NCI-H1930 (cell line): ENCODE results near the gene CSNK2A2.

Source experiments
- DNase-seq, 2 experiments: peaks; one replicate each; lab custom pipeline; 2025; lab: John Stamatoyannopoulos, UW

CSNK2A2 gene

DNA sequence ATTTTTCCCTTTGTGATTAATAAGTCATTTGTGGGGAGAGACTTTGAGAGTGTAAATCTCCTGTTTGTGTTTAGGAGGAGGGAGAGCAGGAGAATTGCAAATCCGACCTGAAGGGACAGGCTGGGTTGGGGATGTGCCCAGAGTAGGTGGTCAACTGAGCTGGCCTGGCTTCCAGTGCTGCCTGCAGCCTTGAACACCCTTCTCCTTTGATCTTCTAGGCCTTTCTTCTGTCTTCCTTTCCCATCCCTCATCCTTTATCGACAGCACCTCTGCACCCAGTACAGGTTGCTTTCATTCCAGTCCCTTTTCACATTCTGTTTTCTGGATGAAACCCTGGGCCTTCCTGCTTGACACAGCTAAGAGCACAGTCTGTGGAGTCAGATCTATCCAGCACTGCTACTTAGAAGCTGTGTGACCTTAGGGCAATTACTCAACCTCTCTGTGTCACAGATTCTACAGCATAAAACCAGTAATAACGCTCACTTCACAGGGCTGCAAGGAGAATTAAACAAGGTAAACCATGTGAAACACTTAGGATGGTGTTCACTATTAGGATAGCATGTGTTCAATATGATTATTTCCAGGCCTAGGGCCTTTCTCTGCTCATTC is 1.0 kb upstream of the CSNK2A2 start:
- no peak for DNase-seq

DNA sequence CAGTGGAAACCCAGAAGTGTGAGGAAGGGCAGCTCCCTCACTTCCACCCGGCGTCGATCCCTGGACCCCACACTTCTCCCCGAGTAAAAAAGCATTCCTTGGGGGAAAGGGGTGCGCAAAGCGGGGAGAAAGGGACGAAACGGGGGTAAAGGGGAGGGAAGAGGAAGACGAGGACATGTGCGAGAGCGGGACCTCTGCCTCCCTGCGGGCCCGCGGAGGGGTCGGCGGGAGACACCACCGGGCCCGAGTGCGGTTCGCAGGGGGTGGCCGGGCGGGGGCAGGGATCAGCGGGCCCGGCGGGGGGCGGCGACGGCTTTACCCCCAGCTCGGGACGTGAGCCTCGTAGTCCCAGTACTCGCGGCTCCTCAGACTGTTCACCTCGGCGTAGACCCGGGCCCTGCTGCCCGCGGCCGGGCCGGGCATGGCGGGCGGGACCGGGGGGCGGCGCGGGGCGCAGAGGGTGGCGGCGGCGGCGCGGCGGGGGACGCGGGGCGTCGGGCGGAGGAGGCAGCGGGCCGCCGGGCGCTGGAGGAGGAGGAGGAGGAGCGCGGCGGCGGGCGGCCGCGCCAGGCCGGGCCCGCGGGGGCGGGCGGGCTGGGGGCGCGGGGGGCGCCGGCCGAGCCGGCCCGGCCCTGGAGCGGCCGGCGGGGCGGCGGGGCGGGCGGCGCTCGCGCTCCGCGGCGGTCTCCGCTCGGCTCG is 443 bp downstream of the CSNK2A2 start:
- DNase-seq = no peak

DNA sequence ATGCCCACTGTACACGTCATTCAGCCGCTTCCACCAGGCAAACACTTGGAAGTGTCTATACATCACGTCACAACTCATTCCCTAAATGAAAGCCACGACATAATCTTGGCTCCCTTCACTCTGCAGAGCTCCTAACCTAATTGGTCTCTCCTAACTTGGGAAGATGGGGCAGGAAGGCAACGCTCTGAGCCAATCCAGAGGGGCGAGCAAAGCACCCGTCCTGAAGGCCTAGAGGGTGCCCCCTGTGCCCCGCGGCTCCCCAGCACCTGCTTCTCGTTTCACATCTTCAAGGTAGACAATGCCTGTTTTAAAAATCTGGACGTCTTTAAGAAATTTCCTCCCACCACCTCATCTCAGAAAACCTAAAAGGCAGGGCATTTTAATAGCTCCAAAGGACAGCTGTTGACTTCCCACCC is 1.0 kb downstream of the CSNK2A2 start:
- no peak for DNase-seq

DNA sequence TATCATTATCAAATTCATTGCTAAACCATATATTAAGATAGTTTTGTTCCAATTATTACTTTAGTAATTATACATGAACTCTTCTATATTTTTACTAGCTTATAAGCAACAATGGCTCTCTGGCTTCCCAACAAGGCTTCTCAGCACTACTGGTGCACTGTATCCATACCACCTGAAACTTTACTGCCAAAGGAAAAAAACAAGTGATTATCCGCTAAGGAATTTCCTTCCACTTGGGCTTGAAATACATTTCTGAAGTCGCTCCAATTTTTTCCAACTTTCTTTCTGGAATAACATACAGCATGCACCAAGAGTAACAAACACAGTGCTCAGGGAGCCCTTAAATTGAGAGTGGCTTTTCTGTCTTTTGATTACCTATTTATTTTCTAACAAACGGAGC is 2.1 kb downstream of the CSNK2A2 start:
- no peak for DNase-seq

DNA sequence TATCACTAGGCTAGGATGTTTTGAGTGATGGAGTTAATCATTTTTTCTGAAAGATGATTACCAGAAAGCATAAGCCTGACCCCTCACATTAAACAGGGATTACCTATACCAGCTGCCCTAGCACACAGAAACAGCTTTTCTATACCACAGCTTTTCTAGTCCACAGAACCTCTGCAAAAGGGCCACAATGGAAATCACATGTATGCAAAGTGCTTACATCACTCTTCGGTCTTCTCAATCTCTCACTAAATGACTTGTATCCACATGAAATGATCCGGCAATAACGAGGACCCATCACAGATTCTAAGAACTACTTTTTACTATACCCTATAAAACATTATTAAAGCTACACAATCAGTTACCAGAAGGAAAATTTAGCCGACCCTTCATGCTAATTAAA is 2.6 kb downstream of the CSNK2A2 start:
- DNase-seq = no peak

DNA sequence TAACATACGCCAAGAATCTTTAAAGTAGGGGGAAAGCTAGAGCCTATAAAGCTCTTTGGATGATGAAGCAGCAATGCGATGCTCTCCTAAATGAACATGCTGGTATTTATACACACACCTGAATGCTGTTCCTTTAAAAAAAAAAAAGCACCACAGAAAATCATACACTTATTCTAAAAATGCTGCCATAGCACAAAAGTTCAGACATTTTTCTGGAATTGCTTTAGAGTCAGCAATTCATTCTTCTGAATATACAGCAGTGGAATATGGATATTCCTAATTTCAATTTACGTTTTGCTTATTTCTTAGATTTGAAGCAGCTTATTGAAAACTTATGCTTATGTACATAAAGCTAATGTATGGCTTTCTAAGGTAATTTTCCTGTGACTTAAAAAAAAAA is 3.1 kb downstream of the CSNK2A2 start:
- no peak for DNase-seq

DNA sequence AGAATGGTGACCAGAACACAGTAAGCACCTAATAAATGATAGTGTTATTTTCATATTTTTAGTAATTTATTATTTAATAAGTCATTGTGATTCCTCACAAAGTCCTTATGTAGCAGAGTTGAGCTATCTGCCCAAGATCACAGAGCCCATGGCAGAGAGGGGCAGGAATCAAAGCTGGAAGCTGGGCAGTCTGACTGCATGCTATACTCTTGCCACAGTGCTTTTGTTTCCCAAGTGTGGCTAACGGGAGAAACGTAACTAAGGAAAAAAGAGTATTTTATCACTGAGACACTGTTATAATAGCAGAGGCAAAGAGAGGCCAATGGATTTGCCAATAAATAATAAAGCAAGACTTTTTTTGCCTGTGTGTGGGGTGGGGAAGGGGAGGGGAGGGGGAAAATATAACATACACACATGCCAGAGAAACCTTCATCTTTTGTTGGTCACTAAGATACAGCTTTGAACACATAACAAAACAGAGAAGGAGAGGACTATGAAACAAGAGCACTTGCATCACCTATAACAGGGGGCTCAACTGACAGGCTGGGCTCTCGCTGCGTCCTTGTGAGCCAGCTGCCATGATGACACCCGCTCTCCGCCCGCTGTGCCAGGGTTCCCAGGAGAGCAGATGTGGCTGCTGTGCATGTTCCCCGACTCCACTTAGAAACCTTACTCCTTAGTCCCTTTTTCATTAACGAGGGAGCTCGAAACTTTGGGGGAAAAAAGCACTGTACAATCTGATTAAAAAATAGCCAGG is 10.1 kb downstream of the CSNK2A2 start:
- no peak for DNase-seq

DNA sequence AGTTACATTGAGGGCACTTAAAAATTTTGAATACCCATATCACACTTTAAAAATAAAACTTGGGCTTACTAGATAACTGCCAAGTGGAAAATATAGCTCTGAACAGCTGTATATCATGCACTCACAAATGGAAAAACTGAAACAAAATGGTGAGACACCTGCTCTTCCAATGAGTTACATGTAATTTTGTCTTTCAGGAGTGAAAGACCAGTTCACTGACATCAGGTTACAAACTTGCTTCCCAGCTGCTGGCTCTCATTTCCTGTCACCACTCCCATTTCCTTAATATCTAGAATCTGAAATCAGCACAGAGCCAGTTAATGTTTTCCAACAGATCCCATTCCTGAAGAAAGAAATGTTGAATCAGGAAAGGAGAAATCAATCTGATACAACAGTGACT is 10.8 kb downstream of the CSNK2A2 start:
- DNase-seq = no peak

DNA sequence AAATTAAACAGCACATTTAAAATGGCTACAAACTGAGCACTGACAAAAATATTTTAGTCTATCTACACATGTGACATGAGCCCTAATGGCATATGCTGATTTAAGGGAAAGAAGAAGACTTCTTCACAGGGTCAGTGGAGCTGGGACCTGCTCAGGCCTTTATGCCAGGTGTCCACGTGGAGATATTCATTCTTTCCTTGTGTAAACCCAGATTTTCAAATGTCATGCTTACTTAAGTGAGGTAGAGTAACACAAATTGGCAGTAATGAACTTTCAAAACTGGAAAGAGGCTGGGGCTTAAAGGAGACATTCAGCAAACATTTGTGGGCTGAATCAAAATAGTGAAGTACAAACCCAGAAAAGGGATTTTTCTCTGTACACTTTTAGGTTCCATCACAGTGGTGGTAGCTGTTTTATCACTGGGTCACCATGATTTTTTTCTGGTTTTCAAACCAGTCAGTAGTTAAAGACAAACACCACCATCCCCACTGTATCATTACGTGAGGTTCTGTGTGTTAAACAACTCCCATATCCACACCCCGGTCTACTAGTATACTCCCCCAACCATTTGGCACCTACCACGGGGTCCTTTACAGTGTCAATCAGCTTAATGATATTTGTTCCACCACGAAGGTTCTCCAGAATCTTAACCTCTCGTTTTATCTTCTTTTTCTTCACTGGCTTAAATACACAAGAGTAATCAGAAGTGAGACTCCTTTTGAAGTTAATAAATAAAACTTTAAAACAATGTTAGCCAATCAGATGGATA is 11.5 kb downstream of the CSNK2A2 start:
- no peak for DNase-seq

DNA sequence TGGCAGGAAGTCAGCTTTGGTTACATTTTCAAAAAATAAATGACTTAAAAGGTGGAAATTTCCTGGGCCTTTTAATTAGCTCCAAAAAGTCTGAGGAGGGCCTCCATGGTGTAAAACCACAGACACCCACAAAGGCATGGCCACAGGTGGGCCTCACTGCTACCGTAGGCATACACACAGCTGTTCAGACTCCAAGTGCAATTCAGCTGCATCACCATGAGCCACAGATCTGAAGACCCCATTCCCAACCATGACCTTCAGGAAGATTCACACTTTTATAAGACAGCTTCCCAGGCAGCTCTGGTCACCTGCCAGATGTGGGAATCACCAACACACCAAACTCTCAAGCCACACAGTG is 20.6 kb downstream of the CSNK2A2 start:
- no peak for DNase-seq

DNA sequence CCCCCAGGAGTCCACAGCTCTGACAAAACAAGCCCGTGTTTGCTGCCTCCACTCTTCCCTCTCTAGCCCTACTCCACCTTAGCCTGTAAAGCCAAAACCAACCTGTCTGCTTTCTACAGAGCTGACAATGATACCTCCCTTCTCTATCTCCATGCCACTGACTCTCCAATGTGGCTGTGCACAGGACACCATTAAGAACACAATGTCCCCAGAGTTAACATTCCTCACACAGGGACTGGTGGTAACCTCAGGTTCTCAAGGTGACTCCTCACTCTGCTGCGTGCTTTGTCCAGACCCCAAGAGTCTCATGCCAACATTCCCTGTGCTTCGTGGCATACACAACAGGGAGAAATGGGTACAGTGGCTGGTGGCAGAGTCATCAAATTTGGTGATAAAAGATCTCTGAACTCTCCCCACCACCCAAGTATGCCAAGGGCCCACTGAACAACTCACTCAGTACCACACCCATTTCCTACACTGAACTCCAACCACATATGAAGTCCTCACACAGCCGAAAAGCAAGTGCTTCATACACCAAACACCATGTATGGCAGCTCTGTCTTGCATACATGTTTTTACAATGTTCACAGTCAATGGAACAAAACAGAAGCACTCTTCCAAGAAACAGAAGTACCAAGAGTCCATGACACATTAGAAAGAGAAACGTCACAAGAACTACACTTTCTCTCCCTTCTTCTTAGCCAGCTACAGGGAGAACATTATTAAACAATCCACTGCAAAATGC is 21.1 kb downstream of the CSNK2A2 start:
- DNase-seq = no peak

DNA sequence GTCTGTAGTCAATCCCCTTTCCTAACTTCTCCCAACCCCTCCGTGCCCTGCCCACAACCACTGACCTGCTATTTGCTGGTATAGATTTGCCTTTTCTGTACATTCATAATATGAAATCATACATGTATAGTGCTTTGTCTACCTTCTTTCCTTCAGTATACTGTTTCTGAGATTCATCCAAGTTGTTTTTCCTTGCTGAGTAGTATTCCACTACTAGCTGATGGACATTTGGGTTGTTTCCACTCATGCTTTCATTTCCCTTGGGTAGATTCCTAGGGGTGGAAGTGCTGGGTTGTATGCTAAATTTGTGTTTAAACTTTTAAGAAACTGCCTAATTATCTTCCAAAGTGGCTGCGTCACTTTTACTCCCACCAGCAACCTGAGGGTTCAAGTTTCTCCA is 27.7 kb downstream of the CSNK2A2 start:
- DNase-seq = no peak

DNA sequence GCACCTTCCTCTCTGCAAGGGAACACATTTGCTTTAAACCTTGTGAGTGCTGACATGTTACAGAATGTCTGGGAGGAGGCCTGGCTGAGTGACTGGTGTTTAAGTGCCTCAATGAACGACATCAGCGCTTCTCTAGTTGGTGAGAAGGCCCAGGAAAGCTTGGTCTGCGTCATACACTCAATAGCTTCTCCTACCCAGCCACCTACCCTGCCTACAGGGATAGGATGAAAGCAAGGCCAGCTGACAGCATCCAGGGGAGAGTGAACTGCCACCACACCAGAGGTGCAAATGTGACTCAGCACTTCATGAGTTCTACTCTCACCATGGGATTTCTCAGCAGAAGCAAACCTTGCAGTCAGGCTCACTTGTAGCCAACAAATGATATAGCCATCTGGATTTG is 37.1 kb downstream of the CSNK2A2 start:
- DNase-seq = no peak

DNA sequence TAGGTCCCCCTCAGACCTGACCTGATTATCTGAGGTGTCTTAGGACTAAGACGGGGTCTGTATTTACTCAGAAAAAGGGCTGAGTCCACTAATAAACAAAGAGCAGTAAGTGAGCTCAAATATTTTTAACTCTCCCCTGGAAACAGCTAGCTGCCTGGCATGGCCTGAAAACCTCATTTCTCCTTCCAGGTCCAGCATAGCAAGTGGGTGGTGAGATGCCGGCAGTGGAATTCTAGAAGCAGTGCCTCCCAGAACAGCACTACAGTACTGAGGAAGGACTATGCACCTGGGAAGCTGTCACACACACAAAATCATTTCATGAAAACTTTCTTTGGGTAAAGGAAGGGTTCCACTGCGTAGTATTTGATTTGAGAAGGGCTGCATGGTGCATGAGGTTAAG is 39.2 kb downstream of the CSNK2A2 start:
- no peak for DNase-seq

DNA sequence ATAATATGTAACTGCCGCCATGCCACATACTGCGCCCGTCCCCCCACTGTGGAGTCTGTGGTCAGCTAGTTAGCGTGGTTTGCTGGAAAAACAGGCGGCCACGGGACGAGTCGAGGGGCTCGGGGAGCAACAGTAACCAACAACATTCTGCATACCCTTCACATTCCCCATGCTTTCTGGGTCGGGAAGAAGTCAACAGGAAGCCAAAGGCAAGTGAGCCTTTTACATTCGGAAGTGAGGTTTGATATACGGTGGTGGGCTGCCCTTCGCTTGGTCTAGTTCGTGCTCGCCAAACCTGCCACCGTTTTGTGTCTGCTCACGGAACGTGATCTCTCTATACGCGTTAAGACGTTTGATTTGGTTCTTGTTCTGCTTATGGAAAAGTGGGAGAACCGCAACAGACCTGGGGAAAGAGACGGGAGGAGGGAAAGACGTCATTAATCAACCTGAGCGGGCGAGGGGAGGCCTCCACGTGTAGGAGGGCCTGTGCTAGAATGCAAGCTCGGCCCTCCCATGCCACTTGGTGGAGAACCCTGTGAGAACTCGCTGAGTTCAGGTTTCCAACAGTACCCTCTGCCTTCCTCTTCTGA is 39.9 kb downstream of the CSNK2A2 start:
- DNase-seq = no peak

DNA sequence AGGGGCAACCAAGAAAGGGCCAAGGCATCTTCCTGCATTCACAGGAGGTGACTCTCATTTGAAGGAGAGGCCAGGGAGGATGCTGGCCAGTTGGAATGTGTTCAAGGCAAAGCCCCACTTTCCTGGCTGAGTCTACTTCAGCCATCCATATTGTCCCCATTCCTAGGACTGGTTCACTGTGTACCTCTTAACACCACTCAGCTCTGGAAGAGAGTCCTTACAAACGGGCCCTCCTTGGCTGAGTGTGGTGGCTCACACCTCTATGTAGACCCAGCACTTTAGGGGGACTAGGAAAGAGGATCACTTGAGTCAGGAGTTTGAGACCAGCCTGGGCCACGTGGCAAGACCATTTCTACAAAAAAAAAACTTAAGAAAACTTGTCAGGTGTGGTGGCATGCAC is 40.7 kb downstream of the CSNK2A2 start:
- no peak for DNase-seq

DNA sequence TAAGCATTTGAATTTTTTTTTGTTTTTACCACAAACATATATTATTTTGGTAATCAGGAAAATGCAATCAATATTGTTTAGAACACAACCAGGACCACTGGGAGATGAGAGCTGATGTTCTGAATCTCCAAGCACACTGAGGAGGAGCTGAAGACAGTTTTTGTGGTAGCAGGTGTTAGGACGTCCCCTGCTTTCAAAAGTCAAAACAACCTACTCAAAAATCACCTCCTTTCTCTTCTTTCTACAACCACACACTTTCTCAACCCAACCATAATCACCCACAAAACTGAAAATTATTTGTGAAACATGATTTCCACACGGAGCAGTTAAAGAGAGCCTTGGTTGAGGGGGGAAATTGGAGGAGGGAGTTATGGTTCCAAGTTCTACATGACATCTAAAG is 42.1 kb downstream of the CSNK2A2 start:
- no peak for DNase-seq

DNA sequence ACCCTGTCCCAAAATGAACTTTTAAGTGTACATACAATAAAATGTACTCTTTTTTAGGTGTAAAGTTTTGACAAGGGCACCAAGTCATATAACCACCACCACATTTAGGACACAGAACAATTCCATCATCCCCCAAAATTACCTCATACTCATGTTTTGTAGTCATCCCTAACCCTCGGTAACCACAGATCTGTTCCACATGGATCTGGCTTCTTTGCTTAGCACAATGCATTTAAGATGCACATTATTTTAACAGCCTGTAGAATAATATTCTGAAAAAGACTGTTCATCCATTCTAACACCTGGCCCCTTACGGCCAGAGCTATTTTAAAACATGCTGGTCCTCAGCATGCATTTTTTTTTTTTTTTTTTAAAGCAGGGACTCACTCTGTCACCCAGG is 43.6 kb downstream of the CSNK2A2 start:
- no peak for DNase-seq

DNA sequence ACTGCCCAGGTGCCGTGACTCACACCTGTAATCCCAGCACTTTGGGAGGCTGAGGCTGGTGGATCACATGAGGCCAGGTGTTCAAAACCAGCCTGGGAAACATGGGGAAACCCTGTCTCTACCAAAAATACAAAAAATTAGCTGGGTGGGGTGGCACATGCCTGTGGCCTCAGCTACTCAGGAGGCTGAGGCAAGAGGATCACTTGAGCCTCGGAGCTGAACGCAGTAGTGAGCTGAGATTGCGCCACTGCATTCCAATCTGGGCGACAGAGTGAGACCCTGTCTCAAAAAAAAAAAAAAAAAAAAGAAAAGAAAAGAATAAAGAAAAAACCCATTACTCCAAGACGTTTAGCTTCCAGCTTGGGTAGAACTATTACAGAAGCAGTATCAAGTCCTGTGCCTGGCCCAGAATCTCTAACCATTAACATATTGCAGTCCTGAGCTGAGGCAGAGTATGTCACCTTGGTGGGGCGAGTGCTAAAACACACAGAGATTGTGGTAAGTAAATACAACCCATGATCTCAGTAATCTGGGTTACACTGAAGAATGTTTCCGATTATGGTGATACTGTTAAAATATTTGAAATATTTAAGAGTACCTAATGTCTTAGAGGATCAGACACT is 45.5 kb downstream of the CSNK2A2 start:
- DNase-seq = no peak

DNA sequence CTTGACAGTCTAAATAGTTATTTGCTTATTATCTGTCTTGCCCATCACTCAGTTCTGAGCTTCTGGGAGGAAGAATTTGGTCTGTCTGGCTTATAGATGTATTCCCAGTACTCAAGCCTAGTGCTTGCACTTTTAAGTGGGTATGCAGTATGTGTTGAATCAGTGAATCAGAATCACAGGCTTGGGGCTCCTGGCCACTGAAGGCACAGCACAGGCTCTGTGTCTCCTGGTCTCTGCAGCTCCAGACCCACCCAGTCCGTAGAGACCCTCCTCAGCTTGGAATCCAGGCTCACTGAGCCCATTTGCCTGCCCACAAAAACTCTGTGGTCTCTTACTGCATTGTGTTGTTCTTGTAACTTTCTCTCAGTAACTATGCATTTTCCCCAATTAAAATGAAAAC is 49.4 kb downstream of the CSNK2A2 start:
- no peak for DNase-seq

DNA sequence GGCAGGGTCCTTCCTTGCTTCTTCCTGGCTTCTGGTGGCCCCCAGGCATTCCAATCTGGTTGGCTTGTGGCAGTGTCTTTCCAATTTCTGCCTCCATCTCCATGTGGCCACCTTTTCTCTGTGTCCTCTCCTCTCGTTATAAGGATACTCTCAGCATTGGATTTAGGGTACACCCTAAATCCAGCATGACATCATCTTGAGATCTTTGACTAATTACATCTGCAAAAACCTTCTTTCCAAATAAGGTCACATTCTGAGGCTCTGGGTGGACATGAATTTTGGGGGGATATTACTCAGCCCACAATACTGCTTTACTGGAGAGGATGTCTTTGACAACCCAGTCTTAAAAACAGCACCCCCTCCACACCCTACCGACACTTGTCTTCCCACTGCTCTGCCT is 49.8 kb downstream of the CSNK2A2 start:
- DNase-seq = no peak
